Stimulated activated effector memory CD8-positive, alpha-beta T cell treated with anti-CD3 and anti-CD28 coated beads, Interleukin-12 subunit alpha, Interleukin-12 subunit beta, amount 100 ng/mL, for 72 hours (primary cell): Measurements from ENCODE around the gene PTPDC1.

Experiments used
- ATAC-seq: fragments of 150-1000 bp; cut with Tn5 transposase; 2 replicates; pipeline ENCODE4 v1.10.0; 2021
- DNase-seq, 2 donors: peaks; one replicate each; pipeline ENCODE4 v3.0.0; 2021 to 2022; ENCODE audit warnings: low spot score in 2 of 2
- H3K27ac Mint-ChIP-seq: one replicate; pipeline ENCODE4 v1.8.0; 2022; ENCODE audit warnings: mild to moderate bottlenecking, mixed read lengths
- H3K36me3 Mint-ChIP-seq: one replicate; pipeline ENCODE4 v1.8.0; 2022; ENCODE audit warnings: mild to moderate bottlenecking, mixed read lengths
- H3K4me1 Mint-ChIP-seq: one replicate; pipeline ENCODE4 v1.8.0; 2022; ENCODE audit warnings: mixed read lengths
- H3K4me3 Mint-ChIP-seq: one replicate; pipeline ENCODE4 v1.8.0; 2022; ENCODE audit warnings: mild to moderate bottlenecking, mixed read lengths
- H3K9me3 Mint-ChIP-seq: one replicate; pipeline ENCODE4 v1.8.0; 2022; ENCODE audit warnings: mixed read lengths

PTPDC1 gene

DNA sequence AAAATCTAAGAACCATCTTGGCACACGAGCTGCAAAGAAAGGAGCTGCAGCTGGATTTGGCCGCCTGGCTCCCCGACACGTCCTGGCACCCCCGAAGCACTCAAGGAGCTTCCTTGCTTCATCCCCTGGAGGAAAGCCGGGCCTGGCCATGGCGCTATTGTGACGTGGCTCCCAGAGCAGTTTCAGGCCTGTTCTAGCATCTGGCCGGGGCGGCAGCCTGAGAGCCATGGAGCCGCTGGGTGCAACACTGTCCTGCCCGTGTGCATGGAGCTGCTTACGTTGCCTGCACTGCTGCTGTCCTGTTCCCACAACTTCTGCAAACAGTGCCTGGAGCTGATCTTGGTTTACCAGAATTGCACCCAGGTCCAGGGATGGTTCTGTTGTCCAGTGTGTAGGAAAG, 63.5 kb downstream of the PTPDC1 start:
- no peak overlapping the region for H3K27ac Mint-ChIP-seq
- H3K9me3 Mint-ChIP-seq, result no peaks in the 10 kb centered on the region
- ATAC-seq (no peak), DNase-seq (no peak)
- no peak overlapping the region for H3K4me3 Mint-ChIP-seq
- H3K36me3 Mint-ChIP-seq, result no peaks in the 10 kb centered on the region
- H3K4me1 Mint-ChIP-seq, result no peaks in the 10 kb centered on the region

DNA sequence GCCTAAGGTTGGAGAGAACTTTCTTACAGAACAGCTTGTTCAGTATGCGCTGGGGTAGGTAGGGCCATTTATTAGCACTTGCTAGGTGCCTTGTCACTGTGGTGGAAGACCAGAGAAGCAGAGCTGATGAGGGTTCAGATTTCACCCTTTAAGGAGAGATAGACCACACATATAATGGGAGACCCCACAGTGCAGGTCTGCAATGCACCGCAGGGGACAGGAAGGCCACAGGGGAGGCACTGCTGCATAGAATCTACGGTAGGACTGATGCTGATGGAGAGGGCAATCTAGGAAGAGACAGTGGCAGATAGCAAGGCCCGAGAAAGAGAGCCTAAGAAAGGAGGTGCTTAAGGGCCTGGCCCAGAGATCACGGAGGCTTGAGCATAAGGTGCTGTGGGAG, 64.2 kb downstream of the PTPDC1 start:
- no peaks in the 10 kb centered on the region for H3K36me3 Mint-ChIP-seq
- no peak for DNase-seq
- peak overlapping the region; percentile 3 for H3K27ac Mint-ChIP-seq
- H3K9me3 Mint-ChIP-seq, result no peaks in the 10 kb centered on the region
- ATAC-seq, result no peak
- H3K4me1 Mint-ChIP-seq, result no peaks in the 10 kb centered on the region
- H3K4me3 Mint-ChIP-seq, result no peak overlapping the region

DNA sequence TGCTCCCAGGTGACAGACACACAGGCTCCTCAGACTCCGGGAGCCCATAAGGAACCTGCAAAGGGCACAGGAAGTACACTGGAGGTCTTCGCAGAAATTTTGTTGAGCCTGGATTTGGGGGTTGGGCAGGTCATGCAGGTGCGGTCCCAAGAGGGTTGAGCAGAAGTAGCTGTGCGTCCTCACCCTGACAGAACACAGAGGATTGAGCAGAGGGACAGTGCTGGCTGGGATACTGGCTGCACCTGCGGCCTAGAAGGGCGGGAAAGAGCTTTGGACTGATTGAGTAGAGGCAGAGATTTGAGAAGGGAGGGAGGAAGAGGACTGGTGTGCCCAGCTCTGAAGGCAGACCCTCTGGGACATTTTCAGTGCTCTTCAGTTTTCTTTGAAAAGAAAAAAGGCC, 65.4 kb downstream of the PTPDC1 start:
- Mint-ChIP-seq H3K4me3 (no peak overlapping the region), H3K27ac (no peak overlapping the region), H3K4me1 (no peaks in the 10 kb centered on the region), H3K36me3 (no peaks in the 10 kb centered on the region), H3K9me3 (no peaks in the 10 kb centered on the region)
- no peak for ATAC-seq
- no peak for DNase-seq

DNA sequence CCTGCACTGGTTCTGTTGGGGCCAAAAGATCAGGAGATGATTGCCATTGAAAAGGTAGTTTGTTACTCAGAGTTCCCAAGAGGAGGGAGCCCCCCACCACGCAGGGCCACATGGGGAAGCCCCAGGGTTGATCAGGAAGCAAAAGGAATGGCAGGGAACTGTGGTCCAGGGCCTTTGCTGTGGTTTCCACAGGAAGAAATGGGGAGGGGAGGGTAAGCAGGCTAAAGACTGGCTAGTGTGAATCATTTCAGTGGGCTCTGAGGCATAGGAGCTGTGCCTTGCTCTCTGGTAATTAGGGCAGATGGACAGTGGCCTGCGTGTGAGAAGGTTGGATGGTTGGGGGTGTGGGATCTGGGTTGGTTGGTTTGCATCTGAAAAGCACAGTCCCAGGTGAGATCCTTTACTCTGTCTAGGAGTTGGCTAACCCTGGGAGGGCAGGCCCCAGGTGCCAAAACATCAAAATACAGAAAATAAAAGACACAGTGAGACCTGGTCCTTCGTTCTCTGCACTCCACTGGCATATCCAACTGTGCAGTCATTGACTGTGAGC, 66.1 kb downstream of the PTPDC1 start:
- no peaks in the 10 kb centered on the region for H3K4me1 Mint-ChIP-seq

DNA sequence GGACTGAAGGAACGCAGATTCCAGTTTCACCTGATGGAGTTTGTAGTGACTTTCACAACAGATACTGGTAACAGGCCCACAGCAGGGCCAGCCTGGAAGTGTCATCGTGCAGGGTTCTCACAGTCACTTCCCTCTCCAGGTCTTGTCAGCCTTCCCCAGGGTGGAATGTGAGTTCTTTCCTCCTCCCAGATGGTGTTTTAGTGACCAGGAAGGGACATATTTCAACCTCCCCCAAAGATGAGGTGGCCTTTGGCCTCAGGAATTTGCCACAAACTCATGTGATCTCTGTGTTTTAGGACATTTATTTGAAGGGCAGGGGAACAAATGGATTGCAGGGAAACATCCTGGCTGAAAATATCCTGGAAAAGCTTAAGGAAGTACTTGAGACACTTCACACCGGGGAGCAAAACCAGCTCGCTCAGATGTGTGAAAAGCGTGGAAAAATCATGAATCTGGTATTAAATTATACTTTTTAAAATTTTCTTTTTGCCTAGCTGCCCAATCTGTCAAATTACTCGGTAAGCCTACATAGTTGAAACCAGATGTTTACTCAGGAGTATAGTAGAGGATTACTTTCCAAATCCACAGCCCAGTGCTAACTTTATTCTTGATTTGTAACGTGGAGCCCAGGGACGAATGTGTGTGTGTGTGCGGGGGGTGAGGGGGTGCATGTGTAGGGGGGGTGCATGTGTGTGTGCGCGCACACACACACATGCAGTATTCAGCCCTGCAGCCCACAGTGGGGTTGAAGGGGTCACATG, 66.8 kb downstream of the PTPDC1 start:
- H3K4me3 Mint-ChIP-seq, result no peak overlapping the region
- no peaks in the 10 kb centered on the region for H3K36me3 Mint-ChIP-seq
- H3K9me3 Mint-ChIP-seq, result no peaks in the 10 kb centered on the region
- no peak overlapping the region for H3K27ac Mint-ChIP-seq
- ATAC-seq (no peak), DNase-seq (no peak)
- H3K4me1 Mint-ChIP-seq, result no peaks in the 10 kb centered on the region

More for the DNA sequence above, 66.1 kb downstream of the PTPDC1 start:
- H3K27ac Mint-ChIP-seq, result no peak overlapping the region
- no peaks in the 10 kb centered on the region for H3K9me3 Mint-ChIP-seq
- no peaks in the 10 kb centered on the region for H3K36me3 Mint-ChIP-seq
- no peak for DNase-seq
- H3K4me3 Mint-ChIP-seq, result no peak overlapping the region
- no peak for ATAC-seq

DNA sequence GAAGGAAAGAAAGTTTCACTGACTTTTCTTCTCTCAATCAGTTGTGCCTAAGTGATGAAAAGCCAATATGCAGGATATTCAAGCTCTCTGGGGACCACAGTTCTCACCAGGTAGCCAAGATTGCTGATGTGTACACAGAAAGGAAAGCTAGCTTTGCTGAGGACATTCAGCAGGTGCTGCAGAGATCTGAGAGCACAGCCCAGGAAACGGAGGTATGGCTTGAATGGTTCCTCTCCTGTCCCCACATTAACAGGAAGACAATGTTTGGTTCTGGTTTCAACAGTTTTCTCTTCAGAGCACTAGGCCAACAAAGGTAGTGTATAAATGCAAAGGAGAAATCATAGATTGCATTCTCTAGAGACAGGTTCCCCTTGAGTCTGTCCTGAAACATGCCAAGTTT, 69.6 kb downstream of the PTPDC1 start:
- Mint-ChIP-seq H3K9me3 (no peaks in the 10 kb centered on the region), H3K4me1 (no peaks in the 10 kb centered on the region), H3K4me3 (no peak overlapping the region), H3K36me3 (no peaks in the 10 kb centered on the region), H3K27ac (no peak overlapping the region)
- ATAC-seq, result no peak
- DNase-seq, result no peak

DNA sequence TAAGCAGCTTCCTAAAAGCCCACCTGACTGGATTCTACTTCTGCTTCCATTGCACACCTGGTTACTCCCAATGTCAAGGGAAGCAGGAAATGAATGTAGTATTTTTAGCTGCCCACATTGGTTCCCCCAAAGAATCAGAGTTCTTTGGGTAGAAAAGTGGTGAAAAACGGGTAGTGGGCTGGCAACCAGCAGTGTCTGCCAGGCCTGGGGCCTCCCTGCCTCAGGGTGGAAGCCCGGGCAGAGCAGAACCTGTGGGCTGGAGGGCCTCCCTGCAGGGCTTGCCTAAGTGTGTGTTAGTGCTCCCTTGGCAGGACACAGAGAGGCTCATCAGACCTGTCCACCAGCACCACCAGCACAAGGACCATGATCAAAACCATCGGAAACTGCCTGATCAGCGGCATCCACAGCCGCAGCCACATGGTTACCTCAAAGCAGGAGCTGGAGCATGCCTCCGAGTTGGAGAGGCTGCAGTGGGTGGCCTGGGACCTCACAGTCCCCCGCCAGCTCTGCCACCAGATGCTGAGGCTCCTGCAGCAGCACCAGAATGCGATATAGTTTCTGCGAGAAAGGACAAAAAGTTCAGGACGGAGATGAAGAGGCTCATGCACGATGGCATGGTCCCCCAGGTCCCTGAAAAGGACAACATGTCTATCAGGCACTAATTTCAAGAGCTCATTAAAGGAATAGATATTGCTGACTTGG, 72.2 kb downstream of the PTPDC1 start:
- no peak for DNase-seq
- H3K36me3 Mint-ChIP-seq, result no peaks in the 10 kb centered on the region
- no peak for ATAC-seq
- H3K4me1 Mint-ChIP-seq, result no peaks in the 10 kb centered on the region
- H3K9me3 Mint-ChIP-seq, result no peaks in the 10 kb centered on the region
- no peak overlapping the region for H3K27ac Mint-ChIP-seq
- no peak overlapping the region for H3K4me3 Mint-ChIP-seq

DNA sequence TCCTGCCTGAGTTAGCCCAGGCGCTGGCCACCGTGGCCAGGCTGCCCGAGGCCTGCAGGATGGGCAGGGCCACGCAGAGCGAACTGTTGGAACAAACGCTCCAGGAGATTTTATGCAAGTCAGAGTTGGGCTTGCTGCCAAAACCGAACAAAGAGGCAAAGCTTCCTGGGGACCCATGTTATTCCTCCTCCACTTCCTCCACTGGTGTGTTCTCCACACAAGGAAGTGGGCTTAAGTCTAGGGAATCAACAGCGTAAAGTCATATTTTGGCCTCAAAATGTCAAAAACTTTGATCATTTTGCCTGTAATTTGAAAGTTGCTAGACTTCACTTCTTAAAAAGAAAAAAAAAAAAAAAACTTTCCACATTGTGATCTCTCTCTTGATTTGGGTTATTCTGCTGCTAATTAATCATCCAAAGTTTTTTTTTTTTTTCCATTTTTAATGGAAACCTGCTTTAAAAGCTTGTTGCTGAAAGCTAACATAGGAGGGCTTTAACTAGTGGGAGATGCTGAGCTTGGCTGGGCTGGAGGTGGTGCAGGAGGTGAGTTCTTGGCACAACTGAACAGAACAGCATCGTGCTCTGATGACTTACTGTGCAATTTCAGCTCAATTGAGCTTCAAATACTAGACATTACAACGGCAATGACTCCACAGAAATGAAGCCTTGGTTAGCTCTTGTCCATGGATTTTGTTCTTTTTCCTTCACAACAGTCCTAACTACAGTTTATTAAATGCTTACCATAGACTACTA, 73.0 kb downstream of the PTPDC1 start:
- DNase-seq (no peak), ATAC-seq (no peak)
- Mint-ChIP-seq H3K4me3 (no peak overlapping the region), H3K9me3 (no peaks in the 10 kb centered on the region), H3K27ac (no peak overlapping the region), H3K36me3 (no peaks in the 10 kb centered on the region), H3K4me1 (no peaks in the 10 kb centered on the region)
